H1 (cell line): ENCODE results near the gene TGFBR2. TPM values are rescaled to one million over a fixed set of nuclear protein-coding genes. Genes with fewer than 3 reads are reported as not detected.

Experiments used
- CTCF ChIA-PET: fragments of 300-600 bp; sonication (Branson Sonifier 250); formaldehyde crosslinking; loops from one replicate; lab custom pipeline; 2021; ENCODE audit not compliant: partially characterized antibody; lab: Charles Lee
- POLR2A ChIA-PET: fragments of 300-600 bp; sonication (Branson Sonifier 250); formaldehyde crosslinking; loops from one replicate; lab custom pipeline; 2021; ENCODE audit warnings: inconsistent platforms; ENCODE audit not compliant: partially characterized antibody; lab: Charles Lee
- DNase-seq, 2 experiments: peaks; one replicate each; pipeline versions ENCODE4 v3.0.0 to v3.0.0-alpha.2; 2010 to 2022; ENCODE audit warnings: low spot score in 2 of 2, low read depth in 1 of 2, mixed read lengths in 1 of 2
- FAIRE-seq: peaks from 2 replicates; lab custom pipeline; 2011; peaks lifted over from hg19 to GRCh38; lab: Jason Lieb, UNC
- H2AFZ ChIP-seq: 2 replicates; pipeline ENCODE4 v1.8.1; 2012; ENCODE audit warnings: low read length, inconsistent platforms
- H2AK5ac ChIP-seq: 2 replicates; pipeline ENCODE4 v1.6.1; 2013; ENCODE audit warnings: low read depth, low read length
- H2BK120ac ChIP-seq: replicated peaks from 2 replicates; pipeline ENCODE3; 2013; ENCODE audit warnings: low read depth, low read length, inconsistent platforms
- H2BK12ac ChIP-seq: 2 replicates; pipeline ENCODE4 v1.6.1; 2013; ENCODE audit warnings: low read depth, low read length
- H2BK15ac ChIP-seq: 2 replicates; pipeline ENCODE4 v1.6.1; 2013; ENCODE audit warnings: low read length
- H2BK20ac ChIP-seq: 2 replicates; pipeline ENCODE4 v1.6.1; 2013; ENCODE audit warnings: low read length
- H2BK5ac ChIP-seq: 2 replicates; pipeline ENCODE4 v1.6.1; 2013; ENCODE audit warnings: low read depth, low read length
- H3K14ac ChIP-seq: 2 replicates; pipeline ENCODE4 v1.6.1; 2013; ENCODE audit warnings: inconsistent platforms; ENCODE audit not compliant: insufficient read length
- H3K18ac ChIP-seq: 2 replicates; pipeline ENCODE4 v1.6.1; 2013; ENCODE audit warnings: low read length; ENCODE audit errors: extremely low read depth
- H3K23ac ChIP-seq: 2 replicates; pipeline ENCODE4 v1.6.1; 2013; ENCODE audit warnings: inconsistent platforms; ENCODE audit not compliant: insufficient read length
- H3K23me2 ChIP-seq: 2 replicates; pipeline ENCODE4 v1.6.1; 2013; ENCODE audit warnings: low read depth, low read length
- H3K27ac ChIP-seq: 2 replicates; pipeline ENCODE4 v1.6.1; 2011; ENCODE audit warnings: low read depth, low read length, inconsistent platforms
- H3K27me3 ChIP-seq, 4 experiments: replicated peaks in 1 of 4; 1 replicate in 1 of 4; 2 replicates in 3 of 4; pipeline versions ENCODE4 v1.6.1 to v1.8.1; 2011 to 2013; ENCODE audit warnings: low read length in 3 of 4, mild to moderate bottlenecking in 3 of 4, inconsistent platforms in 2 of 4, mixed read lengths in 2 of 4, moderate library complexity in 1 of 4; ENCODE audit not compliant: control insufficient read depth in 3 of 4, insufficient read depth in 3 of 4; ENCODE audit errors: extremely low read depth in 1 of 4
- H3K36me3 ChIP-seq, 4 experiments: 2 replicates each; pipeline versions ENCODE4 v1.6.1 to v1.8.1; 2011 to 2013; ENCODE audit warnings: mild to moderate bottlenecking in 4 of 4, low read length in 3 of 4, moderate library complexity in 2 of 4, control low read depth in 1 of 4, inconsistent platforms in 1 of 4; ENCODE audit not compliant: insufficient read depth in 4 of 4, control insufficient read depth in 2 of 4
- H3K4ac ChIP-seq: replicated peaks from 2 replicates; pipeline ENCODE3; 2013; ENCODE audit warnings: low read length, low read depth, mixed read lengths, inconsistent platforms; ENCODE audit not compliant: insufficient read length
- H3K4me1 ChIP-seq, 4 experiments: replicated peaks in 1 of 4; 1 replicate in 1 of 4; 2 replicates in 3 of 4; pipeline versions ENCODE4 v1.6.1 to v1.8.1; 2011 to 2013; ENCODE audit warnings: low read length in 3 of 4, inconsistent platforms in 2 of 4, mixed read lengths in 1 of 4; ENCODE audit not compliant: insufficient read depth in 4 of 4, control insufficient read depth in 3 of 4
- H3K4me2 ChIP-seq, 2 experiments: 2 replicates each; pipeline versions ENCODE4 v1.6.1 to v1.8.1; 2011 to 2013; ENCODE audit warnings: low read depth in 2 of 2, low read length in 2 of 2, control low read depth in 1 of 2, inconsistent platforms in 1 of 2, mild to moderate bottlenecking in 1 of 2; ENCODE audit not compliant: insufficient read depth in 1 of 2
- H3K4me3 ChIP-seq, 4 experiments: fragments of 200-600, 300-600 bp in 1 of 4; sonication (generic), shearing (Covaris generic), sonication (Bioruptor Twin) in 1 of 4; 2 replicates each; pipeline versions ENCODE4 v1.5.1 to v1.8.1; 2011 to 2016; ENCODE audit warnings: low read length in 4 of 4, low read depth in 3 of 4, control low read depth in 2 of 4, inconsistent platforms in 2 of 4, mild to moderate bottlenecking in 2 of 4, mixed read lengths in 1 of 4, moderate library complexity in 1 of 4; ENCODE audit not compliant: insufficient read depth in 2 of 4; ENCODE audit errors: extremely low read depth in 1 of 4
- H3K56ac ChIP-seq: replicated peaks from 2 replicates; pipeline ENCODE3; 2013; ENCODE audit warnings: low read depth, mild to moderate bottlenecking, mixed read lengths, low read length, inconsistent platforms; ENCODE audit not compliant: insufficient read length
- H3K79me1 ChIP-seq: 2 replicates; pipeline ENCODE4 v1.6.1; 2013; ENCODE audit warnings: low read depth, low read length, control low read depth
- H3K79me2 ChIP-seq, 2 experiments: 2 replicates each; pipeline versions ENCODE4 v1.6.1 to v1.8.1; 2012 to 2013; ENCODE audit warnings: low read length in 2 of 2, mild to moderate bottlenecking in 2 of 2, inconsistent platforms in 1 of 2; ENCODE audit not compliant: insufficient read depth in 2 of 2, control insufficient read depth in 1 of 2
- H3K9ac ChIP-seq, 4 experiments: replicated peaks in 1 of 4; 1 replicate in 1 of 4; 2 replicates in 3 of 4; pipeline versions ENCODE4 v1.6.1 to v1.8.1; 2011 to 2013; ENCODE audit warnings: low read depth in 3 of 4, low read length in 3 of 4, control low read depth in 2 of 4, mild to moderate bottlenecking in 2 of 4, moderate library complexity in 2 of 4, inconsistent platforms in 1 of 4; ENCODE audit errors: extremely low read depth in 1 of 4
- H3K9me3 ChIP-seq, 2 experiments: 2 replicates each; pipeline versions ENCODE4 v1.6.1 to v1.8.1; 2012 to 2013; ENCODE audit warnings: mild to moderate bottlenecking in 2 of 2, moderate library complexity in 2 of 2, control low read depth in 1 of 2, inconsistent platforms in 1 of 2, low read depth in 1 of 2, low read length in 1 of 2, mixed read lengths in 1 of 2; ENCODE audit not compliant: insufficient read depth in 2 of 2
- H4K20me1 ChIP-seq, 2 experiments: replicated peaks in 1 of 2; 2 replicates each; pipeline versions ENCODE3 to v1.8.1; 2011 to 2013; ENCODE audit warnings: inconsistent platforms in 2 of 2, low read length in 2 of 2, mild to moderate bottlenecking in 1 of 2; ENCODE audit not compliant: insufficient read depth in 2 of 2, control insufficient read depth in 1 of 2
- H4K5ac ChIP-seq: 2 replicates; pipeline ENCODE4 v1.6.1; 2013; ENCODE audit warnings: low read length, low read depth, mixed read lengths, inconsistent platforms; ENCODE audit not compliant: insufficient read length
- H4K8ac ChIP-seq: 2 replicates; pipeline ENCODE4 v1.8.0; 2013; ENCODE audit warnings: mild to moderate bottlenecking, moderate library complexity, low read length, inconsistent platforms; ENCODE audit not compliant: insufficient read depth; ENCODE audit errors: extremely low read depth
- H4K91ac ChIP-seq: replicated peaks from 2 replicates; pipeline ENCODE3; 2013; ENCODE audit warnings: low read length, mixed read lengths, inconsistent platforms; ENCODE audit not compliant: insufficient read length
- BCL11A ChIP-seq, 2 experiments: IDR thresholded peaks; one replicate each; pipeline ENCODE4 v1.6.1; 2011; ENCODE audit warnings: low read depth in 2 of 2, low read length in 2 of 2, mild to moderate bottlenecking in 2 of 2
- CBX8 ChIP-seq: fragments of 300-800, 300-1000 bp; sonication (generic); IDR thresholded peaks from 2 replicates; pipeline ENCODE4 v1.7.1; 2016; ENCODE audit warnings: low read depth, low read length, borderline replicate concordance
- CHD1 ChIP-seq: IDR thresholded peaks from 2 replicates; pipeline ENCODE4 v1.6.1; 2012; ENCODE audit warnings: low read depth, low read length, improper control_type of control experiment
- GABPA ChIP-seq: IDR thresholded peaks from 2 replicates; pipeline ENCODE4 v1.6.1; 2011; ENCODE audit warnings: mild to moderate bottlenecking, low read length, moderate library complexity, borderline replicate concordance; ENCODE audit not compliant: insufficient read depth
- HDAC6 ChIP-seq: IDR thresholded peaks from one replicate; pipeline ENCODE4 v1.7.1; 2012; ENCODE audit warnings: low read depth, mild to moderate bottlenecking, inconsistent platforms, low read length, moderate library complexity
- KDM5A ChIP-seq: fragments of 200-600 bp; IDR thresholded peaks from 2 replicates; pipeline ENCODE4 v1.7.1; 2012; ENCODE audit warnings: mild to moderate bottlenecking, low read length, inconsistent platforms, mixed read lengths
- RNF2 ChIP-seq: fragments of 200-900, 300-1000 bp; sonication (generic); IDR thresholded peaks from 2 replicates; pipeline ENCODE4 v1.7.1; 2016; ENCODE audit warnings: borderline replicate concordance, low read depth, mild to moderate bottlenecking, antibody characterized with exemption, low read length; ENCODE audit not compliant: poor library complexity, severe bottlenecking; ENCODE audit errors: missing control alignments
- TEAD4 ChIP-seq: IDR thresholded peaks from 2 replicates; pipeline ENCODE4 v1.6.1; 2012; ENCODE audit warnings: low read depth, low read length, inconsistent platforms, mixed read lengths
- WGBS, 2 experiments: shearing (Covaris generic) in 1 of 2; methylation state at CpG; one replicate each; pipeline versions ENCODE4 v1.1.6 to v1.1.7; 2013 to 2015; ENCODE audit warnings: low lambda C conversion rate in 2 of 2, mixed read lengths in 2 of 2, inconsistent platforms in 1 of 2, low coverage in 1 of 2, missing lambda C conversion rate in 1 of 2; ENCODE audit not compliant: insufficient replicate concordance in 2 of 2, insufficient coverage in 1 of 2, insufficient read length in 1 of 2; ENCODE audit errors: extremely low coverage in 1 of 2, missing lambda C conversion rate in 1 of 2; 5-methylcytosine and 5-hydroxymethylcytosine counted together
- polyA plus RNA-seq, 7 experiments: library from polyadenylated mRNA; depleted of rRNA in 3 of 7; stranded (reverse) in 5 of 7; unstranded in 2 of 7; fragments of >200 nt in 5 of 7; fragments of 200-250 nt in 2 of 7; gene quantifications; 1 replicate in 5 of 7; 2 replicates in 1 of 7; 4 replicates in 1 of 7; pipeline versions ENCODE4 v1.2.1 to v1.2.3, GENCODE V29; 2011 to 2013; ENCODE audit warnings: missing spikeins in 2 of 7, mixed read lengths in 2 of 7
- total RNA-seq: library from RNA; stranded (reverse); fragmentation: NEBNext Ultra II Directional; extraction: Animal tissue kit (Norgen Biotek cat#: 25700); gene quantifications from 2 replicates; pipeline ENCODE4 v1.2.1, GENCODE V29; 2021
- TF ChIP-seq, protein P1 (sequence below): IDR thresholded peaks from 2 replicates; pipeline ENCODE4 v1.6.1; 2012; ENCODE audit warnings: inconsistent platforms

The TGFBR2 gene
- total and polyA plus RNA-seq, 2 of the 8 experiments (the other 6 are each of a cell fraction or from before 2014, with no cell fraction given): 4.2 to 7.4 TPM

DNA sequence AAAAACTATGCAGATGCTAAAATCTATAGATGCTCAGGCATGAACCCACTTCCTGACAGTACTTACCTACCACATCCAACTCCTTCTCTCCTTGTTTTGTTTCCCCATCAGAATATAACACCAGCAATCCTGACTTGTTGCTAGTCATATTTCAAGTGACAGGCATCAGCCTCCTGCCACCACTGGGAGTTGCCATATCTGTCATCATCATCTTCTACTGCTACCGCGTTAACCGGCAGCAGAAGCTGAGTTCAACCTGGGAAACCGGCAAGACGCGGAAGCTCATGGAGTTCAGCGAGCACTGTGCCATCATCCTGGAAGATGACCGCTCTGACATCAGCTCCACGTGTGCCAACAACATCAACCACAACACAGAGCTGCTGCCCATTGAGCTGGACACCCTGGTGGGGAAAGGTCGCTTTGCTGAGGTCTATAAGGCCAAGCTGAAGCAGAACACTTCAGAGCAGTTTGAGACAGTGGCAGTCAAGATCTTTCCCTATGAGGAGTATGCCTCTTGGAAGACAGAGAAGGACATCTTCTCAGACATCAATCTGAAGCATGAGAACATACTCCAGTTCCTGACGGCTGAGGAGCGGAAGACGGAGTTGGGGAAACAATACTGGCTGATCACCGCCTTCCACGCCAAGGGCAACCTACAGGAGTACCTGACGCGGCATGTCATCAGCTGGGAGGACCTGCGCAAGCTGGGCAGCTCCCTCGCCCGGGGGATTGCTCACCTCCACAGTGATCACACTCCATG is 65.3 kb downstream of the TGFBR2 start:
- no peak overlapping the region for H2BK20ac ChIP-seq
- TF ChIP-seq CHD1: no peak
- no peak for TF ChIP-seq TEAD4
- no peak for TF ChIP-seq RNF2
- TF ChIP-seq BCL11A (IDR thresholded peaks at IDR 0.05; ENCODE audit: low read depth in 2 of 2, low read length in 2 of 2): no peak
- TF ChIP-seq HDAC6: no peak
- no peak for TF ChIP-seq GABPA
- TF ChIP-seq, protein P1, sequence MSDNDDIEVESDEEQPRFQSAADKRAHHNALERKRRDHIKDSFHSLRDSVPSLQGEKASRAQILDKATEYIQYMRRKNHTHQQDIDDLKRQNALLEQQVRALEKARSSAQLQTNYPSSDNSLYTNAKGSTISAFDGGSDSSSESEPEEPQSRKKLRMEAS: no peak
- TF ChIP-seq KDM5A: no peak
- no peak for TF ChIP-seq CBX8
- H4K20me1 ChIP-seq: peaks cover 0 to 2% of the 10 kb centered on the region in 2 experiments
- H3K9me3 ChIP-seq: no peaks in the 10 kb centered on the region
- no peaks in the 10 kb centered on the region for H3K79me1 ChIP-seq
- H3K9ac ChIP-seq: no peak overlapping the region
- 96% methylated on average over 20 of the region's 20 CpGs; no CpG with 5 or more reads in 1 of the 2 experiments for WGBS, 2 experiments
- no peak overlapping the region for H2AK5ac ChIP-seq
- FAIRE-seq: no peak
- no peak overlapping the region for H3K23ac ChIP-seq
- H3K56ac ChIP-seq: no peak overlapping the region
- no peak overlapping the region for H2AFZ ChIP-seq
- no peak overlapping the region for H4K91ac ChIP-seq
- no peak overlapping the region; the same call in 1 of the 2 replicates for H4K8ac ChIP-seq
- no peak overlapping the region for H3K4me2 ChIP-seq
- ChIA-PET CTCF (interaction anchor here (0.6 to 1.3 kb wide), 3 partner anchors 13 to 659 kb away, joined by 3 to 5 read pairs (median 4); no protein-coding TSS in a partner anchor), POLR2A (interaction anchor here (0.9 kb wide), 1 partner anchor 65 kb away, joined by 3 read pairs; the partner anchor contains the start of gene TGFBR2)
- H2BK15ac ChIP-seq: no peak overlapping the region
- DNase-seq: no peak
- peaks cover 7 to 21% (median 15%) of the 10 kb centered on the region in 4 experiments for H3K36me3 ChIP-seq
- H3K18ac ChIP-seq: no peak overlapping the region
- no peaks in the 10 kb centered on the region for H3K23me2 ChIP-seq
- H2BK5ac ChIP-seq: no peak overlapping the region
- H3K27me3 ChIP-seq: no peaks in the 10 kb centered on the region
- no peak overlapping the region for H3K27ac ChIP-seq
- H3K4ac ChIP-seq: no peak overlapping the region
- no peaks in the 10 kb centered on the region for H3K79me2 ChIP-seq
- no peak overlapping the region for H4K5ac ChIP-seq
- H2BK12ac ChIP-seq: no peak overlapping the region
- no peak overlapping the region for H3K4me3 ChIP-seq
- H3K4me1 ChIP-seq: peaks cover 0 to 3% (median 2%) of the 10 kb centered on the region in 4 experiments; a peak in 3 of 7 replicates
- no peak overlapping the region for H2BK120ac ChIP-seq
- H3K14ac ChIP-seq: no peak overlapping the region
